Activated CD8-positive, alpha-beta memory T cell treated with anti-CD3 and anti-CD28 coated beads for 24 hours (primary cell): Measurements from ENCODE around the gene POMT1.
"Not testable (repeated sequence)": the region's sequence is repeated elsewhere in the genome, so short reads cannot be mapped to it uniquely, and the experiment has no call there.

Experiments
- DNase-seq: peaks from one replicate; pipeline ENCODE4 v3.0.0-alpha.2; 2020

Gene POMT1

GRCh38 chr9:131525643-131526565 is 23.2 kb downstream of the POMT1 start:
- no peak for DNase-seq

- no peak for DNase-seq
Observed at GRCh38 chr9:131528186-131528585, 25.5 kb downstream of the POMT1 start.

DNA sequence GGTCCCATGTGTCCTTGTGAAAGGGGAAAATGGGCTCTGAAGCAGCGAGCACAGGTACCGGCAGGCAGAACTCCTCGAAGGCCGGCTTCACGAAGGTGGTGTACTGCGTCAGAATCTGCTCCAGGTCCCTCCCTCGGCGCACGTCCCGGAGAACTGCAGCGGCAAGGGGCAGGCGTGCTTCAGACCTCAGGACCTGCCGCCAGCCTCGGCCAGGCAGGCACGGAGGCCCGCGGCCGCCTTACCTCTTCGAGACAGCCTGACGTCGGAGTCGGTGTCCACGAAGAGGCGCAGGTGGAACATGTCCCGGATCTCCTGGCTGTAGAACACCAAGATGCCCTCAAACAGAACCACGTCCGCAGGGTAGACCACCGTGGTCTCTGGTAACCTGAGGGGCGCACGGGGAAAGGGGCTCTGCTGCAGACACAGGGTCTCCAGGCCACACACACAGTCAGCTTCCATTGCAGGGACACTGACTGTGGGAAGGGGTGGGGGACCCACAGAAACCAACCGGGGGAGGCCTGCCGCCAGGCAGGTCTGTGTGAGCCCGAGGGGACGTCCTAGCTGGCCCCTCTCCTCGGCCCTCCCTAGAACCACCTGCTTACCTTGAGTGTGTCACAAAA is 26.3 kb downstream of the POMT1 start:
- no peak for DNase-seq

DNA sequence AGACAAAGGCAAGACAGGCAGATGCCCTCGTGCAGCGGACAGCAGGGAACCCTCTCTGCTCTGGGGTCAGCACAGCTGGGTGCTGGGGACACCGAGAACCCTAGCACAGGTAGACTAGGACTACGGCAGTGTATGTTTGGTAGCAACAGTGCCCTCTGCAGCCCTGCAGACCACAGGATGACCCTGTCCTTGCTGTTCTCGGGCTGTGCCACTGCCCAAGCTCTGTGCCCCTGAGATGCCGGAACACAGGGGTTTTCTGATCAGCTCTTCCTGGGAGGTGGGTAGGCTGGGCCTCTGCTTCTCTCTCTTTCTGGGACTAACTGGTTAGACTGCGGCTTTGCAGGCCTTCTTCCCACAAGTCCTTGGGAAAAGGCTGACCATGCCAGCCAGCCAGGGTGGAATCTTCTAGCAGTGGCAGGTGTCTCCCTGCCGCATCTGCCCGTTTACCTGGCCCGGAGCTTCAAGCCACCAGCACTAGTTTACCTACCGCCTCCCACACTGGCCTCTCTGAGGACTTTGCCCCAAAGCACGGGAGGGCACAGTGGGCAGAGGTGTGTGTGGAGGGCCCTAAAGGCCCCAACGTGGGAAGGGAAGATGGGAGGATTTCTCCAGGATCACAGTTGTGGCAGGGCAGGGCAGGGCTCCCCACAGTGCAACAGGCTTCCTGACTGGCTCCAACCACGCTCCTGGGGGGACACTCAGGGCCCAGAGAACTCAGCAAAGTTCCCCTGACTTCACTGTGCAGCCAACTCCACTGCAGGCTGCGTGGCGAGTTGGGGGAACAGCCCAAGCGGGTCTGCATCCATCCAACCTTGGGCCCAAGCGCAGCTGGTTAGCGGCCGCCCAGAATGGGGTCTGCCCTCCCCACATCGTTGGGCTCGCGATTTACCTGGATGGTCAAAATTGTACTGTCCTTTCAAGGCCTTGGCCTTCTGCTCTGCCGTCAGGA is 27.2 kb downstream of the POMT1 start:
- no peak for DNase-seq

DNA sequence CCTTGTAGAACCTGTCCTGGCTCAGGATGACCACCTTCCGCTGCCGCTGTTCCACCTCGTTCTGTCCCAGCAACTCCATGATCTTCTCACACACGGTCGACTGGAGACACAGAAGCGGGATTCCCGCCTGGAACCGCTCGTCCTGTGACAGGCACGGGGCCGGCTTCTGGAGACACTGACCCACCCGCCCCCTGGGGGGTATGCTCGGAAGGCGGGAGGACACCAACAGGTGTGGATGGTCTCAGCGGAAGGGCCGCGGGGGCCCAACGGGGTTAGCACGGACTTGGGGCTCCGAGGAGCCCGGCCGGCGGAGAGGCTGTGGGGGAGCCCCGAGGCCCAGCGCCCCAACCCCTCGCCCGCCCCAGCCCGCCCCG is 27.8 kb downstream of the POMT1 start:
- no peak for DNase-seq

DNA sequence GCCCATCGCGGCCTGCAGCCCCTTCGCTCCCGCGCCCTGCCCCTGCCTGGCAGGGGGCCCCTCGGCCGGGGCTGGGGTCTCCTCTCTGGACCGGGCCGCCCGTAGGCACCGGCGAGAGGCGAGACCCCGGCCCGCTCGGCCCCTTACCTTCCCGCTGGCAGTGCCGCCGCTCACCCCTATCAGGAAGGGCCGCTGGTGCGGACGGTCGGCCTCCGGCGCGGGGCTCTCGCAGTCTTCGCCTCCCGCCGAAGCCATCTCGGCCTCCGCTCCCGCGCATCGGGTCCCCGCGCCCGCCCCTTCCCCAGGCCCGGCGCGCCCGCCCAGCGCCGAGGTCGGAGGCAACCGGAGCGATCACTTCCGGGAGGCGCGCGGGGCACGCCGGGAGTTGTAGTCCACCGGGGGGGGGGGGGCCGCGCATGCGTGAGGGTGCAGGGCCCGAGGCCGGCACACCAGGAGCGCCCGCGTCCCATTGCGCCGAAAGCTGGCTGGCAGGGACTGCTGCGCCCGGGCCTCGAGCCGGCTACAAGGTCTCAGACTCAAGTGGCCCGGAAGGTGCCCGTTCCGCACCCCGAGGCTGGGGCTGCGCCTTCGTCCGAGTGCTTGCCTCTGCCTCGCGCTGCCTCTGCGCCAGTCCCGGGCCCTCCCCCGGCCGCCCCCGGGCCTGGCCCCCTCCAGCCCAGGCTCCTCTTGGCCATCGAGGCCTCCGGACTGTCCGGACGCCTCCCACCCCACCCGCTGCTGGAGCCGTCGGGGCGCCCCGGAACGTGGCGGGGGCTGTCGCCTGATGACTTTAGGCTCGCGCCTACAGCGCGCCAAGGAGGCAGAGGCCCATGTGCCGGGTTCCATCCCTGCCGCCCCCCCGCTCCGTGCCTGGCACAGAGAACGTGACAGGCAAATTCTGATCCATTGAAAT is 28.5 kb downstream of the POMT1 start, which contains the start of gene UCK1:
TSS of gene UCK1 (minus strand) at position 344 of the 913 bp plus-strand sequence. CDS start at position 255, 89 bp downstream.
- peak; percentile 87 for DNase-seq

DNA sequence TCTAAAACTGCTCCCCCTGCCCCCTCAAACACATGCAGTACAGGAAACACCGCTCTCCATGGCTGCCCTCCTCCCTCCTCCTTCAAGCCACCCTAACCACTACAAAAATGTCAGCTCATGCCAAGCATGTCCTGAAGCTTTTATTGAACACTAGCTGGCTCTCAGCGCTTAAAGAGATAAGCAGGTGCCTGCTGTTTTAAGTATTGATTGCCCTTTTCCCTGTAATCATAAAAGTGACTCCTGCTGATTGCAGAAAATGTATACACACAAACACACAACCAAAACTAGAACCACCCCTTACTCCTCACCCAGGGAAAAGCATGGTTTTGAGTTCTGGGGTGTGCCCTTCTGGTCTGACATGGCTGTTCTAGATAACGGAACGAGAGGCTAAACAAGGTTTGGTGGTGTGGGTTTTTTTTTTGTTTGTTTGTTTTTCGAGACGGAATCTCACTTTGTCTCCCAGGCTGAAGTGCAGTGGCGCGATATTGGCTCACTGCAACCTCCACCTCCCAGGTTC is 32.1 kb downstream of the POMT1 start:
- DNase-seq: no peak

DNA sequence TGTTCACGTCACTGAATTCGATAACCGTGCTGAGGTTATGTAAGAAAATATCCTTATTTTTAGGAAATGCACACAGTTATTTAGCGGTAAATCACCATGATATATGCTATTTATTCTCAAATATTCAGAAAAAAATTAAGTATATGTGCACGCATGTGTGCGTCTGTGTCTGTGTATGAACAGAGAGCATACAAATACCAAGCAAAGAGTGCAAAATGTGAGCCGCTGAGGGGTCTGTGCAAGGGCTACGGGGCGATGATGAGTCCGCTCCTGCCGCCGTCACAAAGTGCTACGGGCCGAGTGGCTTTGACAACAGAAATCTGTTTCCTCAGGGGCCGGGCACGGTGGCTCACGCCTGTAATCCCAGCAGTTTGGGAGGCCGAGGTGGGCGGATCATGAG is 35.2 kb downstream of the POMT1 start:
- no peak for DNase-seq

DNA sequence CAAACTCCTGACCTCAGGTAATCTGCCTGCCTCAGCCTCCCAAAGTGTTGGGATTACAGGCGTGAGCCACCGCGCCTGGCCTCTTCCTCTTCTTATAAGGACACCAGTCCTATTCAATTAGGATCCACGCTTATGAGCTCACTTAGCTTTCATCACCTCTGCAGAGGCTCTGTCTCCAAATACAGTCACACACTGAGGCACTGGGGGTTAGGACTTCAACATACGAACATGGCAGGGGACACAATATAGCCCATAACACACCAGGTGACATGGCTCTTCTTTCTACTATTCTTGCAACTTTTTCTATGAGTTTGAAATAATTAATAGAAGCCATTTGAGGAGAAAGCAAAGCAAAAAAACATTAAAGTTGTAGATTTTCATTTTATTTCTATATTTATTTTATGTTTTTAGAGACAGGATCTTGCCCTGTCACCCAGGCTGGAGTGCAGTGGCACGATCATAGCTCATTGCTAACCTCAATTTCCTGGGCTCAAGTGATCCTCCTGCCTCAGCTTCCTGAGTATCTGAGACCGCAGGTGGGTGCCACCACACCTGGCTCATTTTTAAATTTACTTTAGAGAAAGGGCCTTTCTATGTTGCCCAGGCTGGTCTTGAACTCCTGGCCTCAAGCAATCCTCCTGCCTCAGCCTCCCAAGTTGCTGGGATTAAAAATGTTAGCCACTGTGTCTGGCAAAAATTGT is 36.7 kb downstream of the POMT1 start:
- no peak for DNase-seq

- DNase-seq: no peak
Observed at GRCh38 chr9:131543141-131543540, 40.4 kb downstream of the POMT1 start.

GRCh38 chr9:131545003-131545785 is 42.5 kb downstream of the POMT1 start, which contains the start of gene PRRT1B:
Gene PRRT1B (plus strand): TSS chr9:131545523. CDS start chr9:131545616, 93 bp downstream.
- no peak for DNase-seq

DNA sequence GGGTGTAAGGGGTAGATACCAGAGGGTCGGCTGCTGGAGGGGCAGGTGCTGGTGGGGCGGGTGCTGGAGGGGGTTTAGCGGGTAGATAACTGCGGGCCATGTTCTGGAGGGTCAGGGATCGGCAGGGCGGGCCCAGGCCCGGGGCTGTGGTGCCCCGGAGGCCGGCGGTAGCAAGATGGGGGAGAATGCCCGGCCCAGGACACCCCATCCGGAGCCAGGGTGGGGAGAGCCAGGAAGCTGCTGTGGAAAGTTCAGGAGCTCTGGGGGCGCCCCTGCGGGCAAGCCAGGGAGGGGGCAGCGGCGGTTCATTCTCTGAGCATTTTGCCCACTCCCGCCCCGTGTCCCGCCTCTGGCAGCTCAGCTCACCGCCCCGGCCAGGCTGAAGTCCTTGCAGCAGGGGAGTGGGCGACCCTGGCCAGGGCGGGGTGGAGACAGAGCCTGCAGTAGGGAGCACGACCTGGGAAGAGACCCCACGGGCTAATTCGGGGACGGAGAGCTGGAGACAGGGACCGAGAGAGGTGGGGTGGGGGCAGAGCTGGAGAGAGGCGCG is 43.1 kb downstream of the POMT1 start:
- no peak for DNase-seq

- no peak for DNase-seq
Observed at GRCh38 chr9:131546336-131547084, 43.8 kb downstream of the POMT1 start.

GRCh38 chr9:131549186-131549585 is 46.5 kb downstream of the POMT1 start:
- not testable (repeated sequence) for DNase-seq

- not testable (repeated sequence) for DNase-seq
Observed at GRCh38 chr9:131550465-131550864, 47.7 kb downstream of the POMT1 start.

DNA sequence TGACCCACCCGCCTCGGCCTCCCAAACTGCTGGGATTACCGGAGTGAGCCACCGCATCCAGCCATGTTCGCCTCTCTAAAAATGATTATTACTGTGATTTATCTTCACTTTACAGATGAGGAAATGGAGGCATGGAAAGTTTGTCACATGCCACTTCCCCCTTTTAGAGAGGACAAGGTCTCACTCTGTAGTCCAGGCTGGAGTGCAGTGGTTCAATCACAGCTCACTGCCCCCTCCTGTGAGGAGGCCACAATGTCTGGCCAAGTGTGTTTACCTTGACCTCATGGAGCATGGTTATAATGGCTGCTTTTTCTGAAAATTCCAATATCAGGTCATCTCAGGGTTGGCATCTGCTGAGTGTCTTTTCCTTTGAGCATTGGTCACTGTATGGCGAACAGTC is 49.3 kb downstream of the POMT1 start:
- no peak for DNase-seq

- no peak for DNase-seq
Observed at GRCh38 chr9:131554087-131554842, 51.5 kb downstream of the POMT1 start.

- DNase-seq: no peak
Observed at GRCh38 chr9:131554843-131555351, 52.2 kb downstream of the POMT1 start.
